GM21528 (cell line): ENCODE results near the gene EYA4.

ENCODE experiments used
- ATAC-seq: cut with Tn5 transposase; IDR thresholded peaks from one replicate; pipeline ENCODE4 v1.9.1; 2021; ENCODE audit warnings: mild to moderate bottlenecking, moderate library complexity; ENCODE audit not compliant: unreplicated experiment, low FRiP score

Gene EYA4

DNA sequence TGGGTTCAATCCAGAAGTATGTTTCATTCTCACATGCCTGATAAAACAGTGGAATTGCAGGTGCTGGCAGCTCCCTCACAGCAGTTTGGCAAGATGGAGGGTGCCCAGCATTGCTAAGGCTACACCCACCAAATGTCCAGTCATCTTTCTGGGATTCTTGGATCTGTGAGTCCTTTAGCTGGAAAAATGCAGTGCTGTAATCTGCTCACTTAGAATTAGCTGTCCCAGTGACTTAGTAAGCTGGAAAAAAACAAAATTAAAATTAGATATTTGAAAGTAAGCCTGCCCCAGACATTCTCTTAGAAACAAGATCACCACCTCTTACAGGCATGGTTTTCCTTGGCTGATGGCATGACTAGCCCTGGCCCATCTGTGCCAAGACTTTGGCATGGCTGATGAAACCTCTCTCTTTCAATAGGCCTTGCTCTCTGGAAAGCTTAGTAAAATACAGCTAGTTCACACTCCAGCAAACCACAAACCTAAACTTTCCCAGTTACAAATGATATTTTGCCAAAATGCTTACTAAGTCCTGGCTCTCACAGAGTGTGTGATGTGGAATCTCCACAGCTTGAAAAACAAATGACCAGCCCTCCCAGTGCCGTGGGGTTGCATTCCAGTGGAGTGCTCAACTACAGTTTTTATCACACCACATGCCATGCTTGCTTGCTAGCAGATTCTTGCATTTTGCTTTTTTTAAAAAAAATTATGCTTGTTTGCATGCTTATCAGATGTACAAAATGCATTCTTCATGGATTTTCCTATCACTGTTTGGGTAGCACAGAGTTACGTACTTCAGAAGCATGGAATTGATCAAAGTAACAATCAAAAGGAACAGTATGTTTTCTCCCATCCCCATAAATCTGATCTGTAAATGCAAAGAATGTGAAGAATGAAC lies 261.5 kb downstream of the EYA4 start:
- no peak for ATAC-seq

DNA sequence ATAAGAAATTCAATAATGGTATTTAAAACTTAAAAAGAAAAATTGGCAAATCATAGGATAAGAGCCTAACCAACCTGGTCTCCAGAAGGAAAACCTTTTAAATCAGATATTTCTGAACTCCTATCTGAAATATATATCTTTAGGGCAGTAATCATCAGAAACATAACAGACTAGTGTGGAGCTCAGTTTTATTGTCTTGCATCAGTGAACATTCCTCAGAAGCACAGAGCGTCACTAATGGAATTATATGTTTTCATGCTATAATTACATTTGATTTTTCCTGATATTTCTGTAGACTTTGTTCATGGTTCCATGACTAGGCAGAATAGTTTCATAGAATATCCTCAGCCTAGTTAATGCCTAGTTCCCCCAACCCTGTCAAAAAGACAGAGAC lies 262.2 kb downstream of the EYA4 start:
- no peak for ATAC-seq

DNA sequence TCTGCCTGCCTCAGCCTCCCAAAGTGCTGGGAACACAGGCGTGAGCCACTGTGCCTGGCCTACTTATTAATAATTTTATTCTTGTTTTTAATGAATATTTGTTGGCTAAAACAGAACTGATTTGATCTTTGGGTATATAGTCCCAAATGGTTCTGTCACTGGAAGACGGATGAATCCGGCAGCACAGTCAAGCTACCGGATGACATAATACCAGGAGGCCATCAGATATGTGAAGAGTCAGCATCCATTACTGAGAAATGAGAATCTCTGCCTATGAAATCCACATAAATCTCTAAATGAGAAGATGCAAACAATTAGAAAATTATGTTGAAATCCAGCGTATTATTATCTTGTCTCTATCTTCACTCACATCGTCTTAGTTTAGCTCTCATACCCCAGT lies 263.0 kb downstream of the EYA4 start:
- no peak for ATAC-seq

DNA sequence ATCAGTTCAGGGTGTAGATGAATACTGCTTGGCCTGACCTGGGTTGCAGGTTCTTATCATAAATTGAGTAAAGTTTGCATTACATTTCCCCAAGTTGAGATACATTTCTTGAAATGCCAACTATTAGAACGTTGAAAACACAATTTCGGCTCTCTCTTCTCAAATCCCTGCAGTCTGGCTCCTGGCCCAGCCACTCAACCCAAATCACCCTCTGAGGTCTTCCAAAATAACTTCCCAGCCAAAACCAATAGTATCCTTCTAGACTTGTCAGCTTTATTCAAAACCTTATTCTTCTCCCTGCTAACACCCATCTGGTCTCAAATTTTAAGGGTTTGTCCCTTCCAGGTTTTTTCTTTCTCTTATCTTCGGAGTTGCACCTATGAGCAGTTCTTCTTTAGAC lies 263.6 kb downstream of the EYA4 start:
- no peak for ATAC-seq

DNA sequence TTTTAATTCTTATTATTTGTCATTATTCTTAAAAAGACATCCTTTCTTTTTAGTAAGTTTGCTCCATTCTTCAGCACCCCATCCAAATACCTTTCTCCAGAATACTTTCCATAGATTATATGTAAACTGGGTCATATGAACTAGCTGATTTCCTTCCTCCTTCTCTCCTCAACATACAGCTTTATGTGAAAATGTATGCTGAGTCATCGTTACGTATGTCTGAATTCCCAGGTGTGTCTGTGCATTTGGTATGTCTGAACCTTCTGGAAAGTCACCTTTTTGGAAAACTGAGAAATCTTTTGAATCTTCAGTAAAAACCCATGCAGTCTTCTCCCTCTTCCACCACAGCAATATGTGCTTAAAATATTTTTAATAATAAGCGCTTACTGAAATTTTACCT lies 264.5 kb downstream of the EYA4 start:
- ATAC-seq, result no peak

DNA sequence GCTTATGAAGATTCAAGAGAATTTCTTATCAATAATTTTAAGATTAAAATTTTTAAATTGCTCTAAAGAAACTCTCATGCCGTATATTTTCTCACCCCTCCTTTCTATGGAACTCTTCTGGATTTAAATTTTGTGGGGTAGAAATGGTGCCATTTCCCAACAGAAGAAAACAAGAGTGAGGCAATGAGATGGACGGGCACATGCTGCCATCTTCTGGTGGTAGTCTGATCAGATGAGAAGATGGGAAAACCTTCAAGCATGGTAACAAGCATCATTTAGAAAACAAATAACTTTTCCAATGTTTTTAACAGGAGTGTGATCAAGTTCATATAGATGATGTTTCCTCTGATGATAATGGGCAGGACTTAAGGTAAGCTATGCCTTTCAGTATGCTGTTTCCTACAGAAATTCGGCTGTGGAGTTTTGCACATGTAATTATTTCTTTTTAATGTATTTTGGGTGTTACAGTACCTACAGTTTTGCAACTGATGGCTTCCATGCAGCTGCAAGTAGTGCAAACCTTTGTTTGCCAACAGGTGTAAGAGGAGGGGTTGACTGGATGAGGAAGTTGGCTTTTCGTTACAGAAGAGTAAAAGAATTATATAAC lies 271.4 kb downstream of the EYA4 start:
- no peak for ATAC-seq

DNA sequence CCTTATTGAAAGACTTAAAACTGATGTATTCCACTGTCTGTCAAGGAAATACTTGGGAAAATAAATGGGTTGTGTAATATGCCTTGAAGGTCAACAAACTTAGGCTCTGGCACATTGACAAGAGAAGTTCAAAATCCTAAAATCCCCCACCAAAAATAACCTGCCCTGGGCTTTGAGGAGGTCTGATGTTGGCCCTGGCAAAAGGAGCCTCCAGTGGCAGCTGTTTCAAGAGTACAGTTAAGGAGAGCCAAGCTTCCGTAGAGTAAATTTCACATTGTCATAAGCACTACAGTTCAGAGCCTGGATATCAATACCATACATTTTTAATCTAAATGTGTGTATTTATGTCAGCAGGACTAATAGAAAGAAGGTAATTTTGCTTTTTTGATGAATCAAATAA lies 282.7 kb downstream of the EYA4 start:
- no peak for ATAC-seq

DNA sequence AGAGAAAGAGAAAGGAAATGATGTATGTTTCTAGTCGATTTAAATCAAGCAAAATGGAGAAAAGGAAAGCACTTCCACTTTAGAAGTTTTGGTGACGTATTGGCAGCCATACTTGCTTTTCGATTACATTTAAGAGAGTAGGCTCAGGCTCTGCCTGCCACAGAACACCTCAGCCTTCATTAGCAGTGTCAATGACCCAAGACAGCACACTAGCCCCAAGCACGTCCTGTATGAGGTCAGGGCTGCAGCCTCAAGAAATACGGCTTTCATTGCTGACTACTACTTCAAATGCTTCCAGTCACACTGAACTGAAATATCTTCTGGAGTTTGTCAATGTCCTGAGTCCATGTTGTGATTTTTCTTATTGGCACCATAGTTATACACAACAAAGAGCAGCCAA lies 285.3 kb downstream of the EYA4 start:
- no peak for ATAC-seq

DNA sequence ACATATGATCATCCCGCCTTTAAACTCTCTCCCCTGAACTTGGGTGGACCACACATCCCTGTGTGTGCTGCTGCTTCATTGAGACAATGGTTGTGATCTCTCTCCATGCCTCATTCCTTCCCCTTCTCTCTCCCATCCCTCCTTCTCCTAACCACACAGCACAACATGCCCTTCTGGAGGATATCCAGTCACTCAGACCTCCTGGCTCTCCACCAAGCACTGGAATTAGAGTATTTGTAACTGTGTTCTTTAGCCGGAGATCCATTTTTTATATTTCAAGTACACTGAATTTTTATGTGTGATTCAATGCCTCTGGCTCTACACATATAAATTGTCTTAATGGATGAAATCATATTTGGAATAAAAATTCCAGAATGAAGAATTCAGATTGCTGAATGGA lies 287.4 kb downstream of the EYA4 start:
- ATAC-seq, result no peak

DNA sequence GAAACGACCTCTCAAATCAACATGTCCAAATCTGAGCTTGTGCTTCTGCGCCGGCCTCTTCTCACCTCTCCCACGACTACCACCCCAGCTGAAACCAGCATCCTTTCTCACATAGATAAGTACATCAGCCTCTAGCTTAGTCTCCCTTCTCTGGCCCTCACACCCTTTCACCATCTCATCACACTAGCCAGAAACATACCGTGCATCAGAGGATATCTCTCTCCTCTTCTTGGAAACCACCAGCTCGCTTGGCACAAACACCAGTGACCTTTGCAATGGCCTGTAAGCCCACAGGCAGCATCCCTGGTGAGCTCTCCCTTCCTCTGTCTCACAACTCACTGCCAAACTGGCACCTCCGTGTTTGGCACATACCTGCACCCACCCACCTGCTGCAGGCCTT lies 291.8 kb downstream of the EYA4 start:
- no peak for ATAC-seq

DNA sequence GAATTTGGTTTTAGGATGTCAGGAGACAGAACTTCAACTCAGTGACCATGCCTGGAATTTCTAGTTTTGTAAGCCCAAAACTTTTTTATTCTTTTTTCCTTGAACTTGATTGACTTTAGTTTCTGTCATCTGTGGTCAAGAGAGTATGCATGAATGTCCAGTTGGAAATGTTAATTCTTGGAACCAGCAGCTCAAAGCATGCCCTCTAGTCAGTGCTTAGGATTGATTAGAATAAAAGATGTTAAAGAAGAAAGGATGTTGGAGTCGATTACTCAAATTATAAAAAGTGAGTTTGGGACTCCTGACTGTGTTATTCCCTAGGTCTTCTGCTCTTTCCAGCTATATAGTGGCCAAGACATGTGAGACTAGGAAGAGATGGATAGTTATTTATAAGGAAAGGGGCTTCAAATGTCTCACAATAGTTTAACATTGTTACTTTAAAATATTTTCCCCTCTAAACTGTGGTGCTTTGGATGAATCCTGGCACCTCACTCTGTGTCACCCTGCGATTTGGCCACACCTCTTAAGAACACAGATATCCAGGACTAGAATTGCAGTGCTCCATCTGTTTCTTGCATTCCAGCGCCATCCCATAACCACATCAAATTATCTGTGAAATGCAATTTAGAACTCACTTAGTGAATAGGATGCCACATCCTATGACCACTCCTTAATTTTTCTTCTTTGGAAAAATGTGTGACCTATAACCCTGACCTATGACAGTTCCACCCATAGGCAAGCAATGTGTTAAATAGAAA lies 298.5 kb downstream of the EYA4 start:
- no peak for ATAC-seq

DNA sequence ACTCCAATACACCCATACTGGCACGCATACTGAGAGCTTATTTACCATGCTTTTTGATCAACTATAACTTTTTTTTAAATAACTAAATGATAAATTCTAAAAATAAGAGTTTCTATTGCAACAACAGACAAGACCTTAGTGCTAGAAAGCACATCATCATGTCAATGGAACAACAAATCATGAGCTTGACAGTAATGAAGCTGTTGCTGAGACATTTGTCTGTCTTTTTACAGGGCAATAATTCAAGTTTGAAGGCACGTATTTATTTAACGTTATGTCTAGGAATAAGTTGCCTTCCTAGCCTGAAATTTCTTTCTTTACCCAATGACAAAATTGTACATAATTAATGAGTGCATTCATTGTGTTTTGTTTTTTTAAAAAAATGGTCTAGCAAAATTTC lies 299.2 kb downstream of the EYA4 start:
- no peak for ATAC-seq

DNA sequence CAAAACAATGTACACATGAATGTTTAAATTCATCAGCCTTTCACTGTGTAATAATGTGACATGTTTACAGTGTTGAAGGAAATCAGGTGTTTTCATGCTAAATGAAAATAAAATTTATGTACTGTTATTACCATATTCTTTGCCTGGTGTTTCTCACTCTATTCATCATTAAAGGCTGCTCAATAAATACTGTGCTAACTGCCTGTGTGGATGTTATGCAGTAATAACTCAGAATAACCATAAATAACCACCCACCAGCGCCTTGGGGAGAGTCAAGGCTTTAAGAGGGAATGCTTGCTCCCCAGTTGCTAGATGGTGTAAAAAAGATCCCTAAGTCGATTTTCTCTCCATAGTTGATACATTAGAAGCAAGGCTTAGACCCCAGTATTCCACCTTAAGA lies 299.9 kb downstream of the EYA4 start:
- no peak for ATAC-seq

DNA sequence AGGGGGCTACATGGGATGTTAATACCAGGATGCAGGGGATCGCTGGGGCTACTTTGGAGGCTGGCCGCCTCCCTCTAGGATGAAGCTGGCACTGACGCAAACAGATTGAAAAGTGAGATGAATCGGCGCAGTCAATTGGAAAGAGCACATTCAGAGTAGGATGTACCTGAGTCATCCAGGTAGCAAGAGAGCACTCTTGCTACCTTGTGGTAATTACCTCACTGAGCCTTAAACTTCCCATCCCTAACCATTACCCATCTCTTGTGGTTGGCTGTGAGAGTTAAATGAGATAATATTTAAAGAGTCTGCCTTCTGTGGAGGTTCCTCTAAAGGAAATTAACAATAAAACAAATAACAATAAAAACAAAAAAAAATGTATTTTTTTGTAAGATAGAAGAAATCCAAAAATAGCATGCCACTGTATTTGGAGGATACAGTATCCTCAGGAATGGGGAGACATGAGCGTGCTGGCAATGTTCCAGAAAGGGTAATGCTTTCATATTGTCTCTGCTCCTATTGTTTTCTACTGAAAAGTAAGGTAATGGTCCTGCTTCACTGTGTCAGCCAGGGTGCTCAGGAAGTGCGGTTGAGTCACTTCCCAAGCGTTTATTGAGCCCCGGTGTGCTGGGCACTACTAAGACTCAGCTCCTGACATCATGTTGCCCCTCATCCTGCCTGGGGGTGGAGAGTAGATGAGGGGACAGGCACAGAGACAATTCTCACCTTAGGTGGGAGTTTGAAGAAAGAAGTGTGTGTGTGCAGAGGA lies 301.1 kb downstream of the EYA4 start:
- ATAC-seq, result no peak

DNA sequence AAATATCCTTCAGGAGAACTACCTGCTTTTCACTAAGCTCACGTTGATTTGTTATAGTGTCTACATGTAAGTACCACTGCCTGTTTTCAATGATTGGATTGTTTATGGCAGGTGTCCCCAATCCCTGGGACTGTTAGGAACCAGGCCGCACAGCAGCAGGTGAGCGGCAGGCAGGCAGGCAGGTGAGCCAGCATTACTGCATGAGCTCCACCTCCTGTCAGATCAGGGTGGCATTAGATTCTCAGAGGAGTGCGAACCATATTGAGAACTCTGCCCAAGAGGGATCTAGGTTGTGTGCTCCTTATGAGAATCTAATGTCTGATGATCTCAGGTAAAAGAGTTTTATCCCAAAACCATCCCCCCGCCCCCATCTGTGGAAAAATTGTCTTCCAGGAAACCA lies 303.3 kb downstream of the EYA4 start:
- ATAC-seq, result no peak

DNA sequence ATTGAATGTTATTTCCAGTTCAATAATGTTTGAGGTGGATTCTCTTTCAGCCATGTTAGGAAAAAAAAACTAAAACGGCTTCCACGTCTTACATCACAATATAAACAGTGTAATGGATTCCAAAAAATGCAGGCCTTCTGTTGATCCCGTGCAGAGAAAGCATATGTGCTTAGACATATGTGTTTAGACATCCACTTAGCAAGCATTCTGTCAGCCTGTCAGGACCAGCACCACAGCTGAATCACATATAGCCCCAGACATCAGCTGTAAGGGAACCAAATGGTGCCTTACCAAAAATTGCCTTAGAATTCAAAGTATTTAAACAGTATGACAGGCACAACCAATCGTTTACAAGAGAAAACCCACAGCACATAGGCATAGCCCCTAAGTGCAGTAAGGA lies 304.9 kb downstream of the EYA4 start:
- ATAC-seq, result no peak

DNA sequence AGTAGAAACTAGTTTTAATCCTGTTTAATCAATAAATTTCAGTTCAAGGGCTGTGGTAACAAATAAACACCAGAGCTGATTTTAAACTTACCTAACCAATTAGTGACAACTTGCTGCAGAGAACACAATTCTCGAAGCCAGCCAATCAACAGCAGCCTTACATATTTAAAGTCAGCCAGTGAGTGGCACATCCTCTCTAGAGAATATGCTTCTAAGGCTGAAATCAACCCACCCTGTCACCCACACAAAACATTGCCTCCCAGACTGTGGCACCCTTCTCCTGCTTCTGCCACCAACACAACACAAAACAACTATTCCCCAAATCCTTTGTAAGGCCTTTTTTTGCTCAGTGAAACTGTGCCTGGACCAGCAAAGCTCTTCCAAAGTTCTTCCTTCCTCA lies 306.0 kb downstream of the EYA4 start:
- ATAC-seq, result no peak

DNA sequence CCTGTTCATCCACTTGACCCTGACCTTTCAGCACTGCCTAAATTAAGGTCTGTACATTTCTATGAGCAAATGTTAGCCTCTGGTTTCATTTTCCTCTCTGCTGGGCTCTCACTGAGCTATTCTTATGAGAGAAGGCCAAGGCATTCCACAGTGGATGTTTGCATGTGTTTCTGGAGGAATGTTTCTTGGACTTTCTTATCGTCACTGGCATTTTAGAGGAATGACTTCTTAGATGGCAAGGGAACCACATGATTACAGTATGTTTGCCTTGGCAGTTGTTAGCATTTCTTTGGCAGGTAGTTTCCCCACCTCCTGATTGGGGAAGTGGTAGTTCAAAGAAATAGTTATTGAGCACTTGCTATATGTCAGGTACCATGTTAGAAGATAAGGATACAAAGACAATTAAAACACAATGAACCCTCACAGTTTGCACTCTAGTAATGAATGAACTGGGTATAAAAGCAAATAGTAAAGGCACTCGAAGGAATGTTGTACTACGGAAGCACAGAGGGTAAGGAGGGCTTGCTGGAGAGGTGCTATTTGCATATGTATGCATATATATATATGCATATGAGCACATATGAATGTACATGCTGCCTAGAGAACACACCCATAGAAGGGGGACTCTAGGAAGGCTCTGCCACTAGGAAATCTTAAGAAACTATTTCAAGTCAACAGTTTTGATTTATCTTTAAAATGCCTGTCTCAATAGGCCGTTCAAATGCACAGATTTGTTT lies 307.4 kb downstream of the EYA4 start:
- ATAC-seq, result no peak

DNA sequence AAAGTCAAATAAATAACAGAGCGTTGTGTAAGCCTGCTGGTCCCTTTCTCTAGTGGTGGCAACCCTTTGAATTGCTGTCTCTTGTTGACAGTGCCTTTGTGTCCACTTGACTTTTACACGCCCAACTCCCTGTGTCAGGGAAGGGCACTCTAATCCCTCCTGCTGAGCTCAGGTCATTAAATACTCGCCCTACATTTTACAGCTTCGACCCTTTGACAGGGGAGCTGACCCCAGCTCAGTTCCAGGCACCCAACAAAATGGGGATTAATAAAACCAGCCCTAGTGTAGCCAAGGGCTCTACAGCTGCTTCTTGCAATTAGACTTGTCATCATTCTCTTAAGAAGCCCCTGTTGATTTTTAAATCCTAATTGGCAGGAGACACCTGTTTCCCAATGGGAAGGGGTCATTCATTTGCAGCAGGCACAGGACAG lies 308.2 kb downstream of the EYA4 start:
- ATAC-seq, result no peak

DNA sequence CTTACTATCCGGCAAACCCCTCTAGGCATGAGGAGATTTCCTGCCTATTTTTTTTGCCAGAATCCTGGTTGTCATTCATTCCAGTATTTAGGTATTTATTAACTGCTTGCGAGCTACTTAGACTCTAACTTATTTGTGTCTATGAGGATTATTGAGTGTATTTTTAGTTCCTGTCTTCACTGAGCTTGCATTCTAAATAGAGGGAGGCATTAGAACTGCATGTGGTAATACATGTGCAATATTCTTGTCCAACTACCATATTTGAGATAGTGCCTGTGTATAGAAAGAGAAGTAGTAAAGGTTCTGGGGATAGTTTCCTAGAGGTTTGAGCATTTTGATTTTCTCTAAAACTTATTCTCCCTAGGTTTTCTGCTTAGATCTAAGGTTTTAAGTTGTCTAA lies 308.9 kb downstream of the EYA4 start:
- ATAC-seq, result no peak
